NB4 (cell line): ENCODE results near the gene SH3PXD2B.

Source experiments
- DNase-seq: peaks from one replicate; pipeline ENCODE4 v3.0.0; 2010; ENCODE audit warnings: low read depth
- H3K4me3 ChIP-seq: one replicate; pipeline ENCODE4 v1.5.1; 2011; ENCODE audit warnings: mild to moderate bottlenecking, low read depth, low read length, moderate library complexity
- CTCF ChIP-seq: IDR thresholded peaks from one replicate; pipeline ENCODE4 v1.5.1; 2012; ENCODE audit warnings: low read depth, low read length
- MAX ChIP-seq: IDR thresholded peaks from 2 replicates; pipeline ENCODE4 v1.6.1; 2011; ENCODE audit warnings: low read depth, low read length
- MYC ChIP-seq: IDR thresholded peaks from 2 replicates; pipeline ENCODE4 v1.6.1; 2011; ENCODE audit warnings: low read depth, low read length
- POLR2A ChIP-seq: IDR thresholded peaks from 2 replicates; pipeline ENCODE4 v1.6.1; 2011; ENCODE audit warnings: mild to moderate bottlenecking; ENCODE audit not compliant: insufficient read length; ENCODE audit errors: extremely low read depth

Gene SH3PXD2B

GRCh38 chr5:172486912-172487311, 32.6 kb upstream of the SH3PXD2B start:
- DNase-seq, result no peak
- TF ChIP-seq MAX, result no peak
- TF ChIP-seq CTCF, result no peak
- no peak for TF ChIP-seq POLR2A
- no peak for TF ChIP-seq MYC

GRCh38 chr5:172486451-172486850, 32.1 kb upstream of the SH3PXD2B start:
- TF ChIP-seq MAX, result no peak
- TF ChIP-seq POLR2A, result no peak
- no peak for TF ChIP-seq CTCF
- no peak for TF ChIP-seq MYC
- DNase-seq, result no peak

More at GRCh38 chr5:172486912-172487311, 32.6 kb upstream of the SH3PXD2B start:
- no peak overlapping the region for H3K4me3 ChIP-seq

GRCh38 chr5:172485511-172486202, 31.3 kb upstream of the SH3PXD2B start:
- TF ChIP-seq MAX, result no peak
- no peak for TF ChIP-seq POLR2A
- no peak for TF ChIP-seq MYC
- no peak for TF ChIP-seq CTCF
- H3K4me3 ChIP-seq, result no peak overlapping the region
- no peak for DNase-seq

More at GRCh38 chr5:172486451-172486850, 32.1 kb upstream of the SH3PXD2B start:
- no peak overlapping the region for H3K4me3 ChIP-seq

GRCh38 chr5:172484664-172485063, 30.3 kb upstream of the SH3PXD2B start:
- H3K4me3 ChIP-seq, result no peak overlapping the region
- no peak for TF ChIP-seq MYC
- no peak for TF ChIP-seq POLR2A
- no peak for TF ChIP-seq MAX
- no peak for TF ChIP-seq CTCF
- no peak for DNase-seq

- no peak for TF ChIP-seq MYC
- no peak for TF ChIP-seq CTCF
- no peak for TF ChIP-seq POLR2A
- TF ChIP-seq MAX, result no peak
- no peak overlapping the region for H3K4me3 ChIP-seq
- DNase-seq, result no peak
Observed at GRCh38 chr5:172482156-172483020, 28.1 kb upstream of the SH3PXD2B start.
